BLaER1 treated with 17β-estradiol and CSF1 and Interleukin-3, amounts not matched to agents 10 nM and 100 nM (cell line): ENCODE measurements around the gene ATG9B.

Experiments used
- H3K27ac ChIP-seq, 11 experiments: shearing (Covaris generic); formaldehyde crosslinking; 2 replicates each; pipeline ENCODE4 v1.8.1; 2022
- H3K27me3 ChIP-seq, 11 experiments: shearing (Covaris generic); formaldehyde crosslinking; 2 replicates each; pipeline ENCODE4 v1.8.1; 2022
- H3K36me3 ChIP-seq, 11 experiments: shearing (Covaris generic); formaldehyde crosslinking; 2 replicates each; pipeline ENCODE4 v1.8.1; 2022
- H3K4me1 ChIP-seq, 10 experiments: shearing (Covaris generic); formaldehyde crosslinking; 2 replicates each; pipeline ENCODE4 v1.8.1; 2022
- H3K4me2 ChIP-seq, 11 experiments: shearing (Covaris generic); formaldehyde crosslinking; 2 replicates each; pipeline ENCODE4 v1.8.1; 2022
- H3K4me3 ChIP-seq, 10 experiments: shearing (Covaris generic); formaldehyde crosslinking; 2 replicates each; pipeline ENCODE4 v1.8.1; 2022
- H3K9ac ChIP-seq, 11 experiments: shearing (Covaris generic); formaldehyde crosslinking; 2 replicates each; pipeline ENCODE4 v1.8.1; 2022
- H3K9me3 ChIP-seq, 11 experiments: shearing (Covaris generic); formaldehyde crosslinking; replicated peaks in 1 of 11; 2 replicates each; pipeline ENCODE4 v1.8.1; 2022
- H4K20me1 ChIP-seq, 11 experiments: shearing (Covaris generic); formaldehyde crosslinking; 2 replicates each; pipeline ENCODE4 v1.8.1; 2022
- Cebpa-rat ChIP-seq, 11 experiments: shearing (Covaris generic); IDR thresholded peaks; 2 replicates each; pipeline ENCODE4 v1.8.1; 2022

The ATG9B gene

GRCh38 chr7:151006590-151007300 lies 17.5 kb downstream of the ATG9B start:
- H3K9ac ChIP-seq: peak overlapping the region in 10 of 11 experiments; percentile 3 to 74 (median 60); a peak in 18 of 22 replicates
- H3K9me3 ChIP-seq: no peaks in the 10 kb centered on the region

GRCh38 chr7:151005566-151005965 lies 18.7 kb downstream of the ATG9B start:
- Histone ChIP-seq H4K20me1 (no peaks in the 10 kb centered on the region), H3K9ac (no peak overlapping the region), H3K9me3 (no peaks in the 10 kb centered on the region), H3K4me3 (no peak overlapping the region), H3K27me3 (no peaks in the 10 kb centered on the region), H3K4me1 (peaks cover 44 to 73% (median 68%) of the 10 kb centered on the region in 10 experiments), H3K27ac (no peak overlapping the region), H3K4me2 (peak overlapping the region in 10 of 11 experiments; percentile 7 to 98 (median 92); a peak in 17 of 22 replicates), H3K36me3 (peaks cover 0 to 22% (median 9%) of the 10 kb centered on the region in 11 experiments; a peak in 5 of 22 replicates)
- no peak for TF ChIP-seq Cebpa-rat (IDR thresholded peaks at IDR 0.05)

More at GRCh38 chr7:151006590-151007300, 17.5 kb downstream of the ATG9B start:
- no peak for TF ChIP-seq Cebpa-rat (IDR thresholded peaks at IDR 0.05)
- Histone ChIP-seq H4K20me1 (no peaks in the 10 kb centered on the region), H3K36me3 (peaks cover 0 to 11% (median 3%) of the 10 kb centered on the region in 11 experiments; a peak in 4 of 22 replicates), H3K27me3 (no peaks in the 10 kb centered on the region), H3K4me1 (peaks cover 56 to 74% (median 71%) of the 10 kb centered on the region in 10 experiments), H3K4me3 (peak overlapping the region in 8 of 10 experiments; percentile 43 to 62 (median 48); a peak in 10 of 20 replicates), H3K27ac (peak overlapping the region in 9 of 11 experiments; percentile 56 to 78 (median 65); a peak in 19 of 22 replicates), H3K4me2 (peak overlapping the region; percentile 85 to 98 (median 92))

- no peak overlapping the region for H3K4me2 ChIP-seq
- no peaks in the 10 kb centered on the region for H4K20me1 ChIP-seq
- peaks cover 0 to 31% (median 9%) of the 10 kb centered on the region in 11 experiments; a peak in 5 of 22 replicates for H3K36me3 ChIP-seq
- no peak overlapping the region for H3K27ac ChIP-seq
- no peaks in the 10 kb centered on the region for H3K9me3 ChIP-seq
- no peaks in the 10 kb centered on the region for H3K27me3 ChIP-seq
- no peak overlapping the region for H3K9ac ChIP-seq
- H3K4me3 ChIP-seq: no peak overlapping the region
- peaks cover 25 to 58% (median 48%) of the 10 kb centered on the region in 10 experiments for H3K4me1 ChIP-seq
- no peak for TF ChIP-seq Cebpa-rat (IDR thresholded peaks at IDR 0.05)
Measured at GRCh38 chr7:151003572-151003971, 20.7 kb downstream of the ATG9B start.

DNA sequence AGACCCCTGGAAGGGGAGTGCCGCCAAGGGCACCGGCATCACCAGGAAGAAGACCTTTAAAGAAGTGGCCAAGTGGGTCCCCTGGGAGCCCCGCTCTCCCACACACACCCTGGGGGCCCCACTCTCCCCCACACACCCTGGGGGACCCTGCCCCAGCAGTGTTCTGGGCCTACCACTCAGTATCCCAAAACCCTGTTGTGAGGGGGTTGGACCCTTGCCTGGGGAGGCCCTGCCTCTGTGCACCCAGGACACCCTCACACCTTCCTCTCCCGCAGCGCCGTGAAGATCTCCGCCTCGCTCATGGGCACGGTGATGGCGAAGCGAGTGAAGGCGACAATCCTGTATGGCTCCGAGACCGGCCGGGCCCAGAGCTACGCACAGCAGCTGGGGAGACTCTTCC lies 22.7 kb downstream of the ATG9B start:
- peaks cover 0 to 36% (median 9%) of the 10 kb centered on the region in 11 experiments; a peak in 5 of 22 replicates for H3K36me3 ChIP-seq
- H3K4me1 ChIP-seq: peaks cover 22 to 58% (median 47%) of the 10 kb centered on the region in 10 experiments
- H3K9ac ChIP-seq: no peak overlapping the region
- H3K4me2 ChIP-seq: 0 out of 22 replicates have a peak overlapping the region, but pooled peaks of 1 of the 11 experiments have one; percentile 15
- H3K9me3 ChIP-seq: no peaks in the 10 kb centered on the region
- no peak overlapping the region for H3K4me3 ChIP-seq
- no peaks in the 10 kb centered on the region for H4K20me1 ChIP-seq
- no peak for TF ChIP-seq Cebpa-rat (IDR thresholded peaks at IDR 0.05)
- H3K27me3 ChIP-seq: no peaks in the 10 kb centered on the region
- H3K27ac ChIP-seq: no peak overlapping the region

DNA sequence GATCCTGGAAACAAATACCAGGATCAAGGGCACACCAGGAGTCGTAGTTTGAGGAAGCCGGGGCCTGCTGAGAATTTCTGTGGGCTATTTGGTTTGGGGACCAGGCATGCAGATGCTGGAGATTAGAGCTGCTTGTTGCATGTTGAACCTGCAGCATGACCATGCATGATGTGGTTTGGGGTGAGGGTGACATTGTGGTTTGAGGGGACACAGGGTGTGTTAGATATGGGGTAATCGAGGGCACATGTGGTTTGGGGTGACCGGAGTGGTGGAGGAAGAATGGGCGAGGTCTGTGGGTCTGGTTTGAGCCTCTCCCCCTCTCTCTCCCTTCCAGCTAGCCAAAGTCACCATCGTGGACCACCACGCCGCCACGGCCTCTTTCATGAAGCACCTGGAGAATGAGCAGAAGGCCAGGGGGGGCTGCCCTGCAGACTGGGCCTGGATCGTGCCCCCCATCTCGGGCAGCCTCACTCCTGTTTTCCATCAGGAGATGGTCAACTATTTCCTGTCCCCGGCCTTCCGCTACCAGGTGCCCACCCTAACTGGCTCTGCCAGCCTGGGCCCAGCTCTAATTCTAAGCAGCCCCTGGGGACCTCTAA lies 23.3 kb downstream of the ATG9B start:
- Histone ChIP-seq H3K36me3 (peaks cover 0 to 36% (median 9%) of the 10 kb centered on the region in 11 experiments; a peak in 5 of 22 replicates), H3K27me3 (no peaks in the 10 kb centered on the region), H3K9ac (no peak overlapping the region), H3K27ac (no peak overlapping the region), H3K4me1 (peaks cover 17 to 53% (median 42%) of the 10 kb centered on the region in 10 experiments), H4K20me1 (no peaks in the 10 kb centered on the region), H3K4me2 (peak overlapping the region in 1 of 11 experiments; percentile 15; a peak in 1 of 22 replicates), H3K4me3 (no peak overlapping the region), H3K9me3 (no peaks in the 10 kb centered on the region)
- TF ChIP-seq Cebpa-rat (IDR thresholded peaks at IDR 0.05): no peak

DNA sequence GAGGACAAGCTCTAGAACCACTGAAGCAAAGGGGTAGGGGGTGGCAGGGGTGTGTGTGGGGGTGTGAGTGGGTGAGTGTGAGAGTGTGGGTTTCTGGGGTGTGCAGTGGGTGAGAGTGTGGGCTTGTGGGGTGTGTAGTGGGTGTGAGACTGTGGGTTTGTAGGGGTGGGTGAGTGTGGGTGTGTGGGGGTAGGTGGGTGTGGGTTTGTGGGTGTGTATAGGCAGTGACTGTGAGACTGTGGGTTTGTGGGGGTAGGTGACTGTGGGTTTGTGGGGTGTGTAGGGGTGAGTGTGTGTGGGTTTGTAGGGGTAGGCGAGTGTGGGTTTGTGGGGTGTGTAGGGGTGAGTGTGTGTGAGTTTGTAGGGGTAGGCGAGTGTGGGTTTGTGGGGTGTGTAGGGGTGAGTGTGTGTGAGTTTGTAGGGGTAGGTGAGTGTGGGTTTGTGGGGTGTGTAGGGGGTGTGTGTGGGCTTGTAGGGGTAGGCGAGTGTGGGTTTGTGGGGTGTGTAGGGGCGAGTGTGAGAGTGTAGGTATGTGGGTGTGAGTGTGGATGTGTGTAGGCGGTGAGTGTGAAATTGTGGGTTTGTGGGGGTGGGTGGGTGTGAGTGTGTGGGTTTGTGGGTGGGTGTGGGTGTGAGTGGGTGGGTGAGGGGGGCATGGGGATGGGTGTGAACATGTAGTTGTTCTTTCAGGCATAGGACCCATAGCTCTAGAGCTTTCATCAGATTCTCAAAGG lies 24.6 kb downstream of the ATG9B start:
- Histone ChIP-seq H3K9me3 (no peaks in the 10 kb centered on the region), H3K4me3 (no peak overlapping the region), H3K27me3 (no peaks in the 10 kb centered on the region), H3K36me3 (peaks cover 0 to 36% (median 9%) of the 10 kb centered on the region in 11 experiments; a peak in 5 of 22 replicates), H3K4me2 (no peak overlapping the region), H3K27ac (no peak overlapping the region), H4K20me1 (no peaks in the 10 kb centered on the region), H3K4me1 (peaks cover 23 to 47% (median 35%) of the 10 kb centered on the region in 10 experiments), H3K9ac (no peak overlapping the region)
- no peak for TF ChIP-seq Cebpa-rat (IDR thresholded peaks at IDR 0.05)

DNA sequence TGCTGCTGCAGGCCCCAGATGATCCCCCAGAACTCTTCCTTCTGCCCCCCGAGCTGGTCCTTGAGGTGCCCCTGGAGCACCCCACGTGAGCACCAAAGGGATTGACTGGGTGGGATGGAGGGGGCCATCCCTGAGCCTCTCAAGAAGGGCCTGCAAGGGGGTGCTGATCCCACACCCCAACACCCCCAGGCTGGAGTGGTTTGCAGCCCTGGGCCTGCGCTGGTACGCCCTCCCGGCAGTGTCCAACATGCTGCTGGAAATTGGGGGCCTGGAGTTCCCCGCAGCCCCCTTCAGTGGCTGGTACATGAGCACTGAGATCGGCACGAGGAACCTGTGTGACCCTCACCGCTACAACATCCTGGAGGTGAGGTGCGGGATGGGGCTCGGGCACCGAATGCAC lies 25.3 kb downstream of the ATG9B start:
- H3K4me3 ChIP-seq: no peak overlapping the region
- H3K4me1 ChIP-seq: peaks cover 29 to 53% (median 41%) of the 10 kb centered on the region in 10 experiments
- H3K36me3 ChIP-seq: peaks cover 0 to 36% (median 9%) of the 10 kb centered on the region in 11 experiments; a peak in 5 of 22 replicates
- no peak overlapping the region for H3K9ac ChIP-seq
- H3K9me3 ChIP-seq: no peaks in the 10 kb centered on the region
- H3K27ac ChIP-seq: no peak overlapping the region
- no peaks in the 10 kb centered on the region for H3K27me3 ChIP-seq
- no peaks in the 10 kb centered on the region for H4K20me1 ChIP-seq
- no peak for TF ChIP-seq Cebpa-rat (IDR thresholded peaks at IDR 0.05)
- no peak overlapping the region for H3K4me2 ChIP-seq

DNA sequence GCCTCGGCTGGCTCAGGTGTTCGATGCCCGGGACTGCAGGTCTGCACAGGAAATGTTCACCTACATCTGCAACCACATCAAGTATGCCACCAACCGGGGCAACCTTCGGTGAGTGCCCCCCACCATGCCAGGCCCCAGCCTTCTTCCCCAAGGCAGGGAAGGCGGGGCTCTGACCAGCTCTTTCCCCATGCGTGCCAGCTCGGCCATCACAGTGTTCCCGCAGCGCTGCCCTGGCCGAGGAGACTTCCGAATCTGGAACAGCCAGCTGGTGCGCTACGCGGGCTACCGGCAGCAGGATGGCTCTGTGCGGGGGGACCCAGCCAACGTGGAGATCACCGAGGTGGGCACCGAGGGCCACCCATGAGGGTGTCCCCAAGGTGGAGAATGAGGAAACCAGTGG lies 26.0 kb downstream of the ATG9B start:
- no peak for TF ChIP-seq Cebpa-rat (IDR thresholded peaks at IDR 0.05)

More for the DNA sequence above, 26.0 kb downstream of the ATG9B start:
- H4K20me1 ChIP-seq: no peaks in the 10 kb centered on the region
- no peak overlapping the region for H3K4me3 ChIP-seq
- peaks cover 0 to 36% (median 9%) of the 10 kb centered on the region in 11 experiments; a peak in 5 of 22 replicates for H3K36me3 ChIP-seq
- H3K9ac ChIP-seq: no peak overlapping the region
- no peak overlapping the region for H3K27ac ChIP-seq
- H3K27me3 ChIP-seq: no peaks in the 10 kb centered on the region
- no peaks in the 10 kb centered on the region for H3K9me3 ChIP-seq
- peak overlapping the region in 9 of 11 experiments; percentile 12 to 95 (median 85); a peak in 12 of 22 replicates for H3K4me2 ChIP-seq
- peaks cover 36 to 60% (median 48%) of the 10 kb centered on the region in 10 experiments for H3K4me1 ChIP-seq
